HFFc6 (cell line): Measurements from ENCODE around the gene EIF1. TPM values are rescaled to one million over a fixed set of nuclear protein-coding genes. Genes with fewer than 3 reads are reported as not detected.

Experiments
- DNase-seq: peaks from one replicate; pipeline ENCODE4 v3.0.0-alpha.2; 2018
- H3K27ac Mint-ChIP-seq: 2 replicates; pipeline ENCODE4 v1.8.0; 2020; ENCODE audit warnings: mild to moderate bottlenecking, mixed read lengths
- H3K27me3 Mint-ChIP-seq: 2 replicates; pipeline ENCODE4 v1.8.0; 2021; ENCODE audit warnings: mild to moderate bottlenecking, moderate library complexity, mixed read lengths; ENCODE audit not compliant: insufficient read depth
- H3K36me3 Mint-ChIP-seq: 2 replicates; pipeline ENCODE4 v1.8.0; 2021; ENCODE audit warnings: low read depth, mixed read lengths
- H3K4me1 Mint-ChIP-seq: 2 replicates; pipeline ENCODE4 v1.8.0; 2020; ENCODE audit warnings: low read depth, mixed read lengths
- H3K4me3 Mint-ChIP-seq: 2 replicates; pipeline ENCODE4 v1.8.0; 2020; ENCODE audit warnings: mild to moderate bottlenecking, moderate library complexity, mixed read lengths
- H3K9me3 Mint-ChIP-seq: 2 replicates; pipeline ENCODE4 v1.8.0; 2020; ENCODE audit warnings: mild to moderate bottlenecking, mixed read lengths
- total RNA-seq, 6 experiments: library from RNA; stranded (reverse); fragmentation: NEBNext Ultra II Directional; extraction: Animal tissue kit (Norgen Biotek cat#: 25700); gene quantifications; 2 replicates in 1 of 6; 3 replicates in 5 of 6; pipeline ENCODE4 v1.2.3, GENCODE V29; 2021
- TF ChIP-seq, protein P1 (sequence below): fragments of 200-600 bp; sonication (generic); IDR thresholded peaks from 2 replicates; pipeline ENCODE4 v1.5.0; 2021; ENCODE audit warnings: antibody characterized with exemption, mild to moderate bottlenecking

EIF1 gene
- total RNA-seq, 6 experiments from 2014 or later, result 723 to 810 (median 781) TPM

DNA sequence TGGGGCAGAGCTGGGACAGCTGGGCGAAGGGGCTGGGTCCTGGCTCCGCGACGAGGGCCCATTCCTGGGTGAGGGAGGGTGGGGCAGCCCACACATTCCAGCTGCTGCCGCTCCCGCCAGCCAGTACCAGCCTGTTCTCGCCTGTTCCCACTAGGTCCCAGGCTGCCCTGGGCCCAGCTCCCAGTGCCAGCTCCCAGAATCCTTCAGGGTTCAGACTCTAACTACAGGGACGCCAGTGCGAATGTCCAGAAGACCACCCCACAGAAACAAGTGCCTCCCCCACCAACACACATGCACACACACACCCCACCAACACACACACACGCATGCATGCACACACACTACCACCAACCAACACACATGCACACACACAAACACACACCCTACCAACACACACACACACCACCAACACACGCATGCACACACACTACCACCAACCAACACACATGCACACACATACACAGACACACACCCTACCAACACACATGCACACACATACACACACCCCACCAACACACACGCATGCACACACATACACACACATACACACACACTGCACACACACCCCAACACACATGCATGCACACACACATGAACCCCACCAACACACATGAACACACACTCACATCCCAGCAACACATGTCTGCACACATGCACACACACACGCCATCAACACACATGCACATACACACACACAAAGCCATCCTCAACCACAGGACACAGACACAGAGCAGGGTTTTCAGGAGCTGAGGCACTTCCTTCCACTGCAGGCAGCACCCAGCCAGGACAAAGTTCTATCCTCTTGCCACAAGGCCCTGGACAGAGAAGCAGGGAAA is 36.8 kb upstream of the EIF1 start:
- Mint-ChIP-seq H3K4me3 (no peak overlapping the region), H3K4me1 (peaks cover 14% of the 10 kb centered on the region), H3K27ac (no peak overlapping the region), H3K27me3 (peaks cover 1% of the 10 kb centered on the region), H3K9me3 (no peaks in the 10 kb centered on the region), H3K36me3 (no peaks in the 10 kb centered on the region)
- DNase-seq, result no peak
- TF ChIP-seq, protein P1, sequence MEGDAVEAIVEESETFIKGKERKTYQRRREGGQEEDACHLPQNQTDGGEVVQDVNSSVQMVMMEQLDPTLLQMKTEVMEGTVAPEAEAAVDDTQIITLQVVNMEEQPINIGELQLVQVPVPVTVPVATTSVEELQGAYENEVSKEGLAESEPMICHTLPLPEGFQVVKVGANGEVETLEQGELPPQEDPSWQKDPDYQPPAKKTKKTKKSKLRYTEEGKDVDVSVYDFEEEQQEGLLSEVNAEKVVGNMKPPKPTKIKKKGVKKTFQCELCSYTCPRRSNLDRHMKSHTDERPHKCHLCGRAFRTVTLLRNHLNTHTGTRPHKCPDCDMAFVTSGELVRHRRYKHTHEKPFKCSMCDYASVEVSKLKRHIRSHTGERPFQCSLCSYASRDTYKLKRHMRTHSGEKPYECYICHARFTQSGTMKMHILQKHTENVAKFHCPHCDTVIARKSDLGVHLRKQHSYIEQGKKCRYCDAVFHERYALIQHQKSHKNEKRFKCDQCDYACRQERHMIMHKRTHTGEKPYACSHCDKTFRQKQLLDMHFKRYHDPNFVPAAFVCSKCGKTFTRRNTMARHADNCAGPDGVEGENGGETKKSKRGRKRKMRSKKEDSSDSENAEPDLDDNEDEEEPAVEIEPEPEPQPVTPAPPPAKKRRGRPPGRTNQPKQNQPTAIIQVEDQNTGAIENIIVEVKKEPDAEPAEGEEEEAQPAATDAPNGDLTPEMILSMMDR, result no peak

DNA sequence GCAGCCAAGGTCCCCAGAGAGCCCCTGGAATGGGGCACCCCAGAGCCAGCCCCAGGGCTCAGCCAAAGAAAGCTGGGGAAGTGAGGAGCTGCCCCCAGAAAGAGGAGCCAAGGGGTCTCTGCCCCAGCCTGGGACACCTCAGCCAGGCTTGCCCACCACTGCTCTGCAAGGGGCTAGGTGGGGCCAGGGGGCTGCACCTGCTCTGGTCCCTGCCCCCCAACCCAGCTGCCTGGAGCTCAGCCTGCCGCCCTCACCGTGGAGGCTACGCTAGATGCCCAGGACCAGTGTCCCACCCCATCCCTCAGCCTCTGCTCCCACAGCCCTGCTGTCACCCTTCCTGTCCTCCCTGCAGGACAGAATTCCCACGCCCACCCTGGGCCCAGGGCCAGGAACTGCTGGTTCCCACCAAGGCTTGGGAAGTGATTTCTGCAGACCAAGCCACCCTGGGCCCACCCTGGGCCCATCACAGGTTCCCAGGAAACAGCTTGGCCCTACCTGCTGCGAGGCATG is 36.2 kb upstream of the EIF1 start:
- Mint-ChIP-seq H3K4me3 (no peak overlapping the region), H3K27me3 (peaks cover 4% of the 10 kb centered on the region), H3K9me3 (no peaks in the 10 kb centered on the region), H3K36me3 (no peaks in the 10 kb centered on the region), H3K4me1 (peaks cover 14% of the 10 kb centered on the region), H3K27ac (no peak overlapping the region)
- no peak for DNase-seq
- TF ChIP-seq, protein P1, result no peak

DNA sequence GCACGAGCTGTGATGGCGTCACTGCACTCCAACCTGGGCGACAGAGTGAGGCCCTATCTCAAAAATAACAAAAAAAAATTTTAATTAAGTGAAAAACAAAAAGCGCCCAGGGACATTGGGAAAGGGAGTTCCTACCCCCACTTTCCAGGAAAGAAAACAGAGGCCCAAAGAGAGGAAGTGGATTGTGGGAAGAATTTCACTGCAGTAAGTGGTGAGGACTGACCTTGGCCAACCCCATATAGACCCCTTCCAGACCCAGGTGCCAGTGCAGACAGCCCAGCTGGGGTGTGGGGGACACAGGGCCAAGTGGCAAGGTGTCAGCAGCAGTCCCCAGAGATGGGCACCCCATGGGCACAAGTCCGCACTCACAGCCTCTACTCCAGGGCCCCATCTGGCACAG is 35.3 kb upstream of the EIF1 start:
- DNase-seq, result no peak
- H3K4me3 Mint-ChIP-seq, result no peak overlapping the region
- peaks cover 6% of the 10 kb centered on the region for H3K4me1 Mint-ChIP-seq
- TF ChIP-seq, protein P1, result no peak
- H3K27me3 Mint-ChIP-seq, result peaks cover 4% of the 10 kb centered on the region
- H3K27ac Mint-ChIP-seq, result no peak overlapping the region
- no peaks in the 10 kb centered on the region for H3K36me3 Mint-ChIP-seq
- H3K9me3 Mint-ChIP-seq, result no peaks in the 10 kb centered on the region

DNA sequence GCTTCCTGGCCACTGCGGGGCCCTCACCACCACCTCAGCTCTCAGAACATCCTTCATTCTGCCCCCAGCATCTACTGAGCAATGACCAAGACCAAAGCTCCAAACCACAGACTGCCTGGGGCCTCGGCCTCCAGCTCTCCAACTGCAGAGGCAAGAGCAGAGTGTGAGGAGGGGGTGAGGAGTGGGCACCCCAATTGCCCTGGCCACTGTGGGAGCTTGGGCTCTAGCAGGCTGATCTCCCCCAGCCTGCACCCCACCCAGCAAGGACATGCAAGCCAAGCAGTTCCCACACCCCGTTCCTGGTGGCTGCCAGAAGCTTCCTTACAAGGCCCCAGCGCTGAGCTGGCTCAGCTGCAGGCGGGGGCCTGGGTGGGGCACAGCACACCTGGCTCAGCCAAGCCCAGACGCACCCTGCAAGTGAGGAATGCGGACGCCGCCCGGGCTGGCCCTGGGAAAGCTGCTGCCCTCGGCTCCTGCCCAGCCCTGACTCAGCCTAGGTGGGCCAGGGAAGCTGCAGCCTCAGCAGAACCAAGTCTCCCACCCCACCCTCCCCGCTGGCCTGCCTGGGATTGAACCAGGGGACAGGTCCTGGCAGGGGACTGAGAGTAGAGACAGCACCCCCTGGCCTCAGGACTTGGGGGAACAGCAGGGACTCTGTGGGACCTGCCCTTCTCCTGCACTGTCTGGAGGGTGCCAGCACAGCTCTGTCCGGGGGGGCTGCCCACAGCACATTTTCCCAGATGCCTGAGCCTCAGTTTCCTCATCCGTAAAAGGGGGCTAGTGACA is 34.6 kb upstream of the EIF1 start:
- peaks cover 4% of the 10 kb centered on the region for H3K27me3 Mint-ChIP-seq
- no peaks in the 10 kb centered on the region for H3K4me1 Mint-ChIP-seq
- TF ChIP-seq, protein P1, result no peak
- H3K4me3 Mint-ChIP-seq, result no peak overlapping the region
- no peak overlapping the region for H3K27ac Mint-ChIP-seq
- no peaks in the 10 kb centered on the region for H3K36me3 Mint-ChIP-seq
- DNase-seq, result no peak
- no peaks in the 10 kb centered on the region for H3K9me3 Mint-ChIP-seq

DNA sequence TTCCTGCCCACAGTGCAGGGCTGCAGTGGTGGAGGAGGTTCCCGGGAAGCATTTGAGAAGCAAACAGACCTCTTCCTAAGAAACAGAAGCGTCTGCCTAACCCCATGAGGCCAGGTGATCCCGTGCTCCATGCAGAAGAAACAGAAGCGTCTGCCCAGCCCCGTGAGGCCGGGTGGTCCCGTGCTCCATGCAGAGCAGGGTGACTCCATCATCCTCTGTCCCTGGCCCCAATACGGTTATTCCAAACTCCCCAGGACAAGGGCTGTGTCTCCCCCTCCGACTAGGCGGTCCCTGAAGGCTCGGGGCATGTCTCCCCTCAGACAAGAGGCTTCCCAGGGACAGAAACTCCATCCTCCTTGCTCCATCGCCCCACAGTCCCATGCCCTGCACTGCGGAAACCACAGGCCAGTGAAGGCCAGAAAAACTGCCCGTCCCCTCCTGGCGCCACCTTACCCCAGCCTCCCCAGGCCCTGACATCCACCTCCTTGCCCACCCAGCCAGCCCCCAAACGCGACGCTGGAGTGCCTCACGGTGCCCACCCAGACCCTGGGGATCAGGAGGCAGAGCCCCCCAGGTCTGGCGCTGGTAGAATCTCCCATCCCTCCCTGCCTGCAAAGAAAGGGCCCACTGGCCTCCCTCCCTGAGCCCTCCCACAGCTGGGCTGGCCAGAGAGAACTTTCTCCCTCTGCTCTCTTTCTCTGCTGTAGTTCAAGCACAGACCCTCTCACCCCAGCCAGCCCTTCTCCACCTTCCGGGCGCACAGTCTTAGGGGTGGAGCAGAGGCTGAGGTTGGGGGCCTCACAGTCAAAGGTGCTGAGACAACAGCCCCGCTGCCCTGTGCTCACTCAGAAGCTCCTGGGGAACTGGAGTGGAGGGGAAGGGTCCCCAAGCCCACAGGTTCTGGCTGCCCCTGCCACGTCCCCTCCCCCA is 33.7 kb upstream of the EIF1 start:
- H3K36me3 Mint-ChIP-seq, result no peaks in the 10 kb centered on the region
- H3K4me1 Mint-ChIP-seq, result no peaks in the 10 kb centered on the region
- no peaks in the 10 kb centered on the region for H3K9me3 Mint-ChIP-seq
- H3K27me3 Mint-ChIP-seq, result peaks cover 4% of the 10 kb centered on the region
- H3K4me3 Mint-ChIP-seq, result no peak overlapping the region
- H3K27ac Mint-ChIP-seq, result 0 out of 2 replicates have a peak overlapping the region, but pooled peaks have one; percentile 33
- no peak for DNase-seq
- TF ChIP-seq, protein P1, result no peak
